DMS79 treated with DMSO at 0.1 percent for 48 hours (cell line): ENCODE results near the gene GINS1.
"Not testable (repeated sequence)": the region's sequence is repeated elsewhere in the genome, so short reads cannot be mapped to it uniquely, and the experiment has no call there.

Source experiments
- DNase-seq: peaks from one replicate; lab custom pipeline; 2025; lab: John Stamatoyannopoulos, UW

GINS1 gene

GRCh38 chr20:25454153-25454900, 46.9 kb downstream of the GINS1 start:
- DNase-seq, result no peak

- no peak for DNase-seq
These were observed 50.6 kb downstream of the GINS1 start for GRCh38 chr20:25457886-25458680.

GRCh38 chr20:25459111-25459830, 51.8 kb downstream of the GINS1 start:
- no peak for DNase-seq

- DNase-seq, result no peak
These were observed 52.6 kb downstream of the GINS1 start for GRCh38 chr20:25459916-25460535.

- DNase-seq, result no peak
These were observed 53.2 kb downstream of the GINS1 start for GRCh38 chr20:25460566-25461280.

- DNase-seq, result no peak
These were observed 53.8 kb downstream of the GINS1 start for GRCh38 chr20:25461281-25461650.

GRCh38 chr20:25461786-25462545, 54.5 kb downstream of the GINS1 start:
- DNase-seq, result no peak

- DNase-seq, result no peak
These were observed 57.2 kb downstream of the GINS1 start for GRCh38 chr20:25464501-25465242.

- no peak for DNase-seq
These were observed 58.0 kb downstream of the GINS1 start for GRCh38 chr20:25465243-25466135.

- DNase-seq, result no peak
These were observed 59.4 kb downstream of the GINS1 start for GRCh38 chr20:25466846-25467245.

GRCh38 chr20:25467441-25467840, 60.0 kb downstream of the GINS1 start:
- no peak for DNase-seq

- no peak for DNase-seq
These were observed 60.9 kb downstream of the GINS1 start for GRCh38 chr20:25468126-25469075.

- DNase-seq, result no peak
These were observed 62.1 kb downstream of the GINS1 start for GRCh38 chr20:25469558-25469957.

GRCh38 chr20:25470045-25470444, 62.6 kb downstream of the GINS1 start:
- no peak for DNase-seq

GRCh38 chr20:25471020-25471419, 63.5 kb downstream of the GINS1 start:
- DNase-seq, result no peak

- not testable (repeated sequence) for DNase-seq
These were observed 65.8 kb downstream of the GINS1 start for GRCh38 chr20:25473297-25473696.

GRCh38 chr20:25476106-25477013, 68.9 kb downstream of the GINS1 start:
- DNase-seq, result no peak
